ENCODE data around the gene SERPINI2. TPM values are rescaled to one million over a fixed set of nuclear protein-coding genes. Genes with fewer than 3 reads are reported as not detected.

The SERPINI2 gene
- total RNA-seq, 1 experiment from 2014 or later, result 0.22 TPM

DNA sequence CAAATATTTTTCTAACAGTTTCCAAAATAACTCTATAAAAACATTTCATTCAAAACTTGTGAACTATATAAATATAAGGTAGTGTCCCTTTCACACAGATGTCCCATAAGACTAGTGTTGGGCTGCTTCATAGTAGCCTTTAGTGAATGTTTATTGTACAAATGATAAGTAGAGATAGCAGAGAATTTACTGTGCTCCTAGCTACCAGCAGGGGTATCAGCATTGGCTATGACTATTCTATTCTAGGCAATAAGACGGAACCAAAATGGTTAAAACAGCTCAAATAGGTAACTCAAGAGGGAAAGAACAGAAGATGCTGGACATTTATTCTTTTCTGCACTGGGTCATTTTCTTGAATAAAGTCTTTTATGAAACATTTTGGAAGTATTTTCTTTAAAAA is 22.6 kb downstream of the SERPINI2 start:
- no peak overlapping the region for H2BK12ac ChIP-seq (ENCODE audit: insufficient read length, low read depth, low read length)
- Mint-ChIP-seq H3K4me3 (no peak overlapping the region), H3K9me3 (no peaks in the 10 kb centered on the region; a peak in 1 of 5 replicates), H3K27ac (no peak overlapping the region), H3K27me3 (ENCODE audit: low read depth) (no peaks in the 10 kb centered on the region), H3K4me1 (peaks cover 50 to 54% of the 10 kb centered on the region in 2 experiments), H3K36me3 (ENCODE audit: insufficient read depth in 1 of 3, low read depth in 3 of 3) (no peaks in the 10 kb centered on the region; a peak in 1 of 7 replicates)
- no peak overlapping the region for H2BK20ac ChIP-seq (ENCODE audit: low read depth, low read length, poor library complexity, severe bottlenecking)
- H3K27ac ChIP-seq (ENCODE audit: insufficient read length, low read depth, low read length), result no peak overlapping the region
- no peak overlapping the region for H3K4ac ChIP-seq (ENCODE audit: low read depth, low read length)
- TF ChIP-seq, protein P1, sequence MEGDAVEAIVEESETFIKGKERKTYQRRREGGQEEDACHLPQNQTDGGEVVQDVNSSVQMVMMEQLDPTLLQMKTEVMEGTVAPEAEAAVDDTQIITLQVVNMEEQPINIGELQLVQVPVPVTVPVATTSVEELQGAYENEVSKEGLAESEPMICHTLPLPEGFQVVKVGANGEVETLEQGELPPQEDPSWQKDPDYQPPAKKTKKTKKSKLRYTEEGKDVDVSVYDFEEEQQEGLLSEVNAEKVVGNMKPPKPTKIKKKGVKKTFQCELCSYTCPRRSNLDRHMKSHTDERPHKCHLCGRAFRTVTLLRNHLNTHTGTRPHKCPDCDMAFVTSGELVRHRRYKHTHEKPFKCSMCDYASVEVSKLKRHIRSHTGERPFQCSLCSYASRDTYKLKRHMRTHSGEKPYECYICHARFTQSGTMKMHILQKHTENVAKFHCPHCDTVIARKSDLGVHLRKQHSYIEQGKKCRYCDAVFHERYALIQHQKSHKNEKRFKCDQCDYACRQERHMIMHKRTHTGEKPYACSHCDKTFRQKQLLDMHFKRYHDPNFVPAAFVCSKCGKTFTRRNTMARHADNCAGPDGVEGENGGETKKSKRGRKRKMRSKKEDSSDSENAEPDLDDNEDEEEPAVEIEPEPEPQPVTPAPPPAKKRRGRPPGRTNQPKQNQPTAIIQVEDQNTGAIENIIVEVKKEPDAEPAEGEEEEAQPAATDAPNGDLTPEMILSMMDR (conservative IDR thresholded peaks at IDR 0.05), result 0 out of 3 replicates have a peak, but pooled peaks have one; percentile 34
- H3T11ph ChIP-seq (ENCODE audit: low read length), result no peak overlapping the region
- no peaks in the 10 kb centered on the region for H3K9me3 ChIP-seq (ENCODE audit: control insufficient read depth, low read depth, low read length)
- H2BK5ac ChIP-seq (ENCODE audit: insufficient read length, low read length), result no peak overlapping the region
- H3K79me2 ChIP-seq (ENCODE audit: insufficient read depth, low read length), result no peaks in the 10 kb centered on the region
- no peak overlapping the region for H3K4me2 ChIP-seq (ENCODE audit: insufficient read depth, insufficient read length, low read length)
- no peaks in the 10 kb centered on the region for H3K27me3 ChIP-seq (ENCODE audit: insufficient read depth, low read length)
- no CpG with 5 or more reads among the region's 1 CpG for WGBS (ENCODE audit: extremely low coverage, insufficient read length, low lambda C conversion rate)
- DNase-seq, result no peak
- H3K23ac ChIP-seq (ENCODE audit: insufficient read length, low read depth, low read length), result no peak overlapping the region
- H2AFZ ChIP-seq (ENCODE audit: low read length), result no peak overlapping the region
- H3K18ac ChIP-seq (ENCODE audit: insufficient read length, low read depth, low read length), result no peak overlapping the region
- H4K8ac ChIP-seq (replicated peaks; ENCODE audit: insufficient read length, low read depth, low read length), result no peak overlapping the region
- no peaks in the 10 kb centered on the region for H3K23me2 ChIP-seq (ENCODE audit: insufficient read length, low read depth, low read length, poor library complexity, severe bottlenecking)
- H3K79me1 ChIP-seq (ENCODE audit: insufficient read depth, low read depth, low read length, poor library complexity, severe bottlenecking), result no peaks in the 10 kb centered on the region
- H4K5ac ChIP-seq (ENCODE audit: insufficient read length, low read depth, low read length), result no peak overlapping the region
- H4K20me1 ChIP-seq (ENCODE audit: control insufficient read depth, insufficient read depth, insufficient read length), result no peaks in the 10 kb centered on the region
- H3K4me1 ChIP-seq (ENCODE audit: insufficient read depth, low read length), result peaks cover 5% of the 10 kb centered on the region; the same call in 1 of the 2 replicates
- no peak overlapping the region for H3K14ac ChIP-seq (ENCODE audit: insufficient read depth, low read length)
- H2BK120ac ChIP-seq (ENCODE audit: low read depth, low read length, poor library complexity, severe bottlenecking), result no peak overlapping the region
- no peak overlapping the region for H3K9ac ChIP-seq (ENCODE audit: extremely low read depth, insufficient read length, low read length)
- H2BK15ac ChIP-seq (ENCODE audit: low read depth, low read length), result no peak overlapping the region
- no peak overlapping the region for H4K91ac ChIP-seq (ENCODE audit: insufficient read length, low read depth, low read length)
- no peak overlapping the region for H3K56ac ChIP-seq (ENCODE audit: insufficient read length, low read depth, low read length)
- no peak overlapping the region for H2AK5ac ChIP-seq (ENCODE audit: insufficient read length, low read length)
